GM18520 (cell line): ENCODE results near the gene TMEM106C.
A peak's percentile ranks its signal among the peaks of the same experiment; 100 is the strongest.

Experiments used
- ATAC-seq: cut with Tn5 transposase; IDR thresholded peaks from one replicate; pipeline ENCODE4 v1.9.1; 2021; ENCODE audit not compliant: unreplicated experiment

The TMEM106C gene

GRCh38 chr12:47963340-47964040, at the start of gene TMEM106C:
TSS of gene TMEM106C (plus strand) at chr12:47963596. CDS start at chr12:47964237, 641 bp downstream.
- ATAC-seq, result peak; percentile 94

- ATAC-seq, result no peak
These were observed 42.5 kb upstream of the TMEM106C start for GRCh38 chr12:47920913-47921312.

- no peak for ATAC-seq
These were observed 41.5 kb upstream of the TMEM106C start for GRCh38 chr12:47921907-47922306.

GRCh38 chr12:47927346-47927745, 36.0 kb upstream of the TMEM106C start:
- ATAC-seq, result no peak

- ATAC-seq, result no peak
These were observed 32.8 kb upstream of the TMEM106C start for GRCh38 chr12:47930634-47931033.

GRCh38 chr12:47931187-47931586, 32.2 kb upstream of the TMEM106C start:
- no peak for ATAC-seq

GRCh38 chr12:47935184-47935583, 28.2 kb upstream of the TMEM106C start:
- no peak for ATAC-seq

GRCh38 chr12:47938093-47938492, 25.3 kb upstream of the TMEM106C start:
- no peak for ATAC-seq

GRCh38 chr12:47938594-47938993, 24.8 kb upstream of the TMEM106C start:
- ATAC-seq, result no peak

GRCh38 chr12:47939009-47939601, 24.3 kb upstream of the TMEM106C start:
- no peak for ATAC-seq

GRCh38 chr12:47940773-47941474, 22.5 kb upstream of the TMEM106C start:
- no peak for ATAC-seq

- no peak for ATAC-seq
These were observed 22.0 kb upstream of the TMEM106C start for GRCh38 chr12:47941475-47941780.

- no peak for ATAC-seq
These were observed 21.4 kb upstream of the TMEM106C start for GRCh38 chr12:47941871-47942613.

- no peak for ATAC-seq
These were observed 20.7 kb upstream of the TMEM106C start for GRCh38 chr12:47942614-47943225.

- no peak for ATAC-seq
These were observed 19.6 kb upstream of the TMEM106C start for GRCh38 chr12:47943623-47944340.

GRCh38 chr12:47944685-47945340, 18.6 kb upstream of the TMEM106C start:
- no peak for ATAC-seq

GRCh38 chr12:47945341-47945728, 18.1 kb upstream of the TMEM106C start:
- no peak for ATAC-seq

GRCh38 chr12:47946413-47947323, 16.7 kb upstream of the TMEM106C start:
- no peak for ATAC-seq

GRCh38 chr12:47947341-47947740, 16.1 kb upstream of the TMEM106C start:
- ATAC-seq, result no peak
